Subcutaneous adipose tissue (tissue), 4 donors: ENCODE measurements around the gene RELCH. TPM values are rescaled to one million over a fixed set of nuclear protein-coding genes. Genes with fewer than 3 reads are reported as not detected.

ENCODE experiments used
- CTCF ChIP-seq: fragments of 450-650 bp; IDR thresholded peaks from one replicate; pipeline ENCODE4 v1.5.1; 2016; ENCODE audit warnings: low read depth, mild to moderate bottlenecking, control low read depth, antibody characterized with exemption, moderate library complexity
- total RNA-seq, 4 donors: library from RNA; depleted of rRNA; stranded (reverse); fragments of >200 nt; gene quantifications; one replicate each; pipeline ENCODE4 v1.1.0, GENCODE V29; 2016

Gene RELCH
- total RNA-seq, 4 donors from 2014 or later = 36.0 to 52.7 (median 47.8) TPM

- TF ChIP-seq CTCF = no peak
These were observed 39.0 kb downstream of the RELCH start for GRCh38 chr18:62226047-62226446.

GRCh38 chr18:62236252-62236651, 49.2 kb downstream of the RELCH start:
- TF ChIP-seq CTCF = no peak

- no peak for TF ChIP-seq CTCF
These were observed 52.4 kb downstream of the RELCH start for GRCh38 chr18:62239475-62239874.

- no peak for TF ChIP-seq CTCF
These were observed 55.9 kb downstream of the RELCH start for GRCh38 chr18:62242955-62243354.

- no peak for TF ChIP-seq CTCF
These were observed 58.1 kb downstream of the RELCH start for GRCh38 chr18:62245177-62245576.

- no peak for TF ChIP-seq CTCF
These were observed 58.6 kb downstream of the RELCH start for GRCh38 chr18:62245699-62246098.

- no peak for TF ChIP-seq CTCF
These were observed 61.3 kb downstream of the RELCH start for GRCh38 chr18:62248313-62248712.
